COLO668 (cell line): Measurements from ENCODE around the gene ANKRD22.
A peak's percentile ranks its signal among the peaks of the same experiment; 100 is the strongest.
"Not testable (repeated sequence)": the region's sequence is repeated elsewhere in the genome, so short reads cannot be mapped to it uniquely, and the experiment has no call there.

Experiments
- DNase-seq: peaks from one replicate; lab custom pipeline; 2025; ENCODE audit not compliant: unreplicated experiment; lab: John Stamatoyannopoulos, UW

ANKRD22 gene

GRCh38 chr10:88851706-88852105 lies at the start of gene ANKRD22:
ANKRD22 (minus strand) TSS chr10:88851844; CDS start chr10:88851607, 237 bp downstream.
- DNase-seq: peak; percentile 67

- DNase-seq: no peak
These were observed 48.2 kb upstream of the ANKRD22 start for GRCh38 chr10:88899886-88900285.

- no peak for DNase-seq
These were observed 47.1 kb upstream of the ANKRD22 start for GRCh38 chr10:88898727-88899126.

- no peak for DNase-seq
These were observed 45.6 kb upstream of the ANKRD22 start for GRCh38 chr10:88896994-88897853.

GRCh38 chr10:88896372-88896993 lies 44.8 kb upstream of the ANKRD22 start:
- no peak for DNase-seq

- DNase-seq: no peak
These were observed 43.6 kb upstream of the ANKRD22 start for GRCh38 chr10:88895250-88895649.

- DNase-seq: no peak
These were observed 42.0 kb upstream of the ANKRD22 start for GRCh38 chr10:88893611-88894010.

- DNase-seq: no peak
These were observed 40.8 kb upstream of the ANKRD22 start for GRCh38 chr10:88892222-88892967.

- no peak for DNase-seq
These were observed 39.2 kb upstream of the ANKRD22 start for GRCh38 chr10:88890681-88891381.

- DNase-seq: no peak
These were observed 38.1 kb upstream of the ANKRD22 start for GRCh38 chr10:88889559-88890337.

- DNase-seq: no peak
These were observed 37.3 kb upstream of the ANKRD22 start for GRCh38 chr10:88888810-88889445.

GRCh38 chr10:88886557-88886956 lies 34.9 kb upstream of the ANKRD22 start:
- DNase-seq: no peak

GRCh38 chr10:88883448-88883809 lies 31.8 kb upstream of the ANKRD22 start:
- no peak for DNase-seq

GRCh38 chr10:88882646-88883447 lies 31.2 kb upstream of the ANKRD22 start:
- DNase-seq: not testable (repeated sequence)

- no peak for DNase-seq
These were observed 30.4 kb upstream of the ANKRD22 start for GRCh38 chr10:88881922-88882645.

GRCh38 chr10:88881320-88881719 lies 29.7 kb upstream of the ANKRD22 start:
- no peak for DNase-seq

- DNase-seq: peak; percentile 91
These were observed 28.8 kb upstream of the ANKRD22 start for GRCh38 chr10:88880282-88881076.
